HepG2 (cell line): ENCODE data around the gene CFAP210. TPM values are rescaled to one million over a fixed set of nuclear protein-coding genes. Genes with fewer than 3 reads are reported as not detected.

ENCODE experiments used
- AGO2 ChIP-seq: fragments of 200-400 bp; formaldehyde crosslinking; optimal IDR thresholded peaks from 2 replicates; pipeline ENCODE3; 2017; ENCODE audit warnings: mild to moderate bottlenecking, low read depth, low read length, moderate library complexity
- BATF2 ChIP-seq: sonication (generic); formaldehyde crosslinking; IDR thresholded peaks from 2 replicates; pipeline ENCODE4 v1.8.0; 2022; ENCODE audit warnings: mild to moderate bottlenecking, missing genetic modification reagents, moderate library complexity
- ETV5 ChIP-seq: IDR thresholded peaks from 2 replicates; pipeline ENCODE4 v1.6.1; 2018; ENCODE audit warnings: missing biosample characterization, missing genetic modification reagents, inconsistent platforms, borderline replicate concordance
- HOXD1 ChIP-seq: sonication (generic); formaldehyde crosslinking; IDR thresholded peaks from 2 replicates; pipeline ENCODE4 v1.5.0; 2020; ENCODE audit warnings: missing genetic modification reagents
- NR2C2 ChIP-seq: sonication (generic); formaldehyde crosslinking; IDR thresholded peaks from 2 replicates; pipeline ENCODE4 v1.4.0; 2020; ENCODE audit warnings: missing genetic modification reagents, mild to moderate bottlenecking, moderate library complexity, borderline replicate concordance
- ONECUT2 ChIP-seq: sonication (generic); formaldehyde crosslinking; IDR thresholded peaks from 2 replicates; pipeline ENCODE4 v1.4.0; 2020; ENCODE audit warnings: missing genetic modification reagents
- PBX2 ChIP-seq: IDR thresholded peaks from 2 replicates; pipeline ENCODE4 v1.6.1; 2016; ENCODE audit warnings: control low read depth
- RARA ChIP-seq: IDR thresholded peaks from 2 replicates; pipeline ENCODE4 v1.6.1; 2016; ENCODE audit warnings: missing genetic modification reagents, missing compliant biosample characterization
- RARG ChIP-seq: sonication (generic); formaldehyde crosslinking; IDR thresholded peaks from 2 replicates; pipeline ENCODE4 v1.4.0; 2020; ENCODE audit warnings: low read depth, mild to moderate bottlenecking, missing genetic modification reagents
- RBFOX2 ChIP-seq: fragments of 200-400 bp; formaldehyde crosslinking; IDR thresholded peaks from 2 replicates; pipeline ENCODE4 v1.6.1; 2017; ENCODE audit warnings: low read depth, mild to moderate bottlenecking, low read length
- RNF2 ChIP-seq: fragments of 450-650 bp; conservative IDR thresholded peaks from 2 replicates; pipeline ENCODE4 v1.6.1; 2016; ENCODE audit warnings: low read depth
- SAP130 ChIP-seq: IDR thresholded peaks from 2 replicates; pipeline ENCODE4 v1.6.1; 2016; ENCODE audit warnings: low read depth
- SMAD9 ChIP-seq: sonication (generic); formaldehyde crosslinking; IDR thresholded peaks from 2 replicates; pipeline ENCODE4 v1.5.1; 2020; ENCODE audit warnings: mild to moderate bottlenecking, missing genetic modification reagents
- SOX13 ChIP-seq, 3 experiments: fragments of 450-650 bp in 1 of 3; sonication (generic) in 1 of 3; formaldehyde crosslinking in 1 of 3; IDR thresholded peaks in 2 of 3; conservative IDR thresholded peaks in 1 of 3; 2 replicates each; pipeline versions ENCODE4 v1.5.0 to v1.6.1; 2016 to 2020; ENCODE audit warnings: antibody characterized with exemption in 1 of 3, mild to moderate bottlenecking in 1 of 3, missing compliant biosample characterization in 1 of 3, missing genetic modification reagents in 1 of 3, moderate library complexity in 1 of 3
- ZBTB38 ChIP-seq: sonication (generic); formaldehyde crosslinking; IDR thresholded peaks from 2 replicates; pipeline ENCODE4 v1.5.1; 2020; ENCODE audit warnings: mild to moderate bottlenecking, missing genetic modification reagents
- ZBTB44 ChIP-seq: sonication (generic); formaldehyde crosslinking; IDR thresholded peaks from 2 replicates; pipeline ENCODE4 v1.4.0; 2020; ENCODE audit warnings: missing genetic modification reagents
- ZEB1 ChIP-seq: IDR thresholded peaks from 2 replicates; pipeline ENCODE4 v1.6.1; 2012; ENCODE audit warnings: mild to moderate bottlenecking, low read depth, inconsistent platforms; ENCODE audit not compliant: insufficient replicate concordance
- ZNF264 ChIP-seq: sonication (generic); formaldehyde crosslinking; IDR thresholded peaks from 2 replicates; pipeline ENCODE4 v1.4.0; 2020; ENCODE audit warnings: missing genetic modification reagents
- ZNF414 ChIP-seq: sonication (generic); formaldehyde crosslinking; IDR thresholded peaks from 2 replicates; pipeline ENCODE4 v1.5.0; 2020; ENCODE audit warnings: missing genetic modification reagents
- ZNF564 ChIP-seq: sonication (generic); formaldehyde crosslinking; IDR thresholded peaks from 2 replicates; pipeline ENCODE4 v1.8.1; 2023; ENCODE audit warnings: mild to moderate bottlenecking, missing genetic modification reagents
- ZNF839 ChIP-seq: sonication (generic); formaldehyde crosslinking; IDR thresholded peaks from 2 replicates; pipeline ENCODE4 v1.4.0; 2020; ENCODE audit warnings: missing genetic modification reagents, mild to moderate bottlenecking, borderline replicate concordance
- polyA plus RNA-seq, 8 experiments: library from polyadenylated mRNA; depleted of rRNA in 3 of 8; stranded (reverse) in 7 of 8; unstranded in 1 of 8; fragments of >200 nt; fragmentation: Illumina TruSeq in 4 of 8; extraction: Trizol in 4 of 8; gene quantifications; 2 replicates each; pipeline versions ENCODE4 v1.2.1 to v1.2.3, GENCODE V29; 2011 to 2016; ENCODE audit warnings: low read depth in 4 of 8, missing spikeins in 1 of 8, mixed read lengths in 1 of 8; ENCODE audit not compliant: insufficient read depth in 1 of 8
- total RNA-seq, 5 experiments: library from RNA; depleted of rRNA; stranded (reverse); fragments of >200 nt; fragmentation: Illumina TruSeq; extraction: Trizol; gene quantifications; 2 replicates each; pipeline ENCODE4 v1.2.3, GENCODE V29; 2016; ENCODE audit warnings: low read depth in 1 of 5
- TF ChIP-seq, protein P1 (sequence below): fragments of 450-650 bp; IDR thresholded peaks from 2 replicates; pipeline ENCODE4 v1.6.1; 2017; ENCODE audit warnings: mild to moderate bottlenecking

The CFAP210 gene
- total and polyA plus RNA-seq, 2 of the 13 experiments (the other 11 are each of a cell fraction or from before 2014, with no cell fraction given), result 0.18 TPM; not detected in 1

DNA sequence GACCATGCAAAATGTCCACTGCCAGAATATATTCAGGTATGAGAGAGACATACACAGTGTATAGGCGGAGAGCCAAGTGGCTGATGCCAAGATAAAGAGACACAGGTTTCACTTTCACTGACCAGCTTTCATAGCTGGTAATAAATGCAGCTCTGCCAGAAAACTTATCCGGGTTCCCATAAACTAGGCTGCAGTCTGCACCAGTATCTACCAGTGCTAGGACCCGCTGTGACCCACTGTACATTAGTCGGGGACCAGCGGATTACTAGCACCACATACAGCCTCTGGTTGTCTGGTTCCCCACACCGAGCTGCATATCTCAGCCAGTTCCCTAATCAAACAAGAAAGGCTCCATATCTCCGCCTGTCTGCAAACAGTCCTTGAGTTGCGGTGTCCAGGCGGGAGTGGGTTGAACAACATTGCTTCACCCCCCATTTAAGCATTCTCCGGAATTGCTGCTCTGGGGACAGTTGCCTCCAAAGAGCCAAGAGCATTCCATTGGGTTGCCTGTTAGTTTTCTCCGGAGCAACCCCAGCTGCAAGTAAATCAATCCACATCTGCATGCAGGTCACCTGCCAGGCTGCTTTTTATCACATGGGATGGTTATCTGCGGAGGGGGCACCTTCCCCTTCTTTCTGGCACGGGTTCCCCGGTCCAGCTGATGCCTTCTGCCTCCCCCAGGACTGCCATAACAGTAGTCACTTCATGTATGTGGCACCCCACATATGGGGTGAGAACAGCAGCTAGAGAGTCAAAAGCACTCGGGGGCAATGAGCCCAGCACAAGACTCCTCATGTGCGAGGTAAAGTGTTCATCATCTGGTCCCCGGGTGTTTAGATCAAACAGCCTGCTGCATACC is 21.4 kb upstream of the CFAP210 start (continued):
- TF ChIP-seq, protein P1, sequence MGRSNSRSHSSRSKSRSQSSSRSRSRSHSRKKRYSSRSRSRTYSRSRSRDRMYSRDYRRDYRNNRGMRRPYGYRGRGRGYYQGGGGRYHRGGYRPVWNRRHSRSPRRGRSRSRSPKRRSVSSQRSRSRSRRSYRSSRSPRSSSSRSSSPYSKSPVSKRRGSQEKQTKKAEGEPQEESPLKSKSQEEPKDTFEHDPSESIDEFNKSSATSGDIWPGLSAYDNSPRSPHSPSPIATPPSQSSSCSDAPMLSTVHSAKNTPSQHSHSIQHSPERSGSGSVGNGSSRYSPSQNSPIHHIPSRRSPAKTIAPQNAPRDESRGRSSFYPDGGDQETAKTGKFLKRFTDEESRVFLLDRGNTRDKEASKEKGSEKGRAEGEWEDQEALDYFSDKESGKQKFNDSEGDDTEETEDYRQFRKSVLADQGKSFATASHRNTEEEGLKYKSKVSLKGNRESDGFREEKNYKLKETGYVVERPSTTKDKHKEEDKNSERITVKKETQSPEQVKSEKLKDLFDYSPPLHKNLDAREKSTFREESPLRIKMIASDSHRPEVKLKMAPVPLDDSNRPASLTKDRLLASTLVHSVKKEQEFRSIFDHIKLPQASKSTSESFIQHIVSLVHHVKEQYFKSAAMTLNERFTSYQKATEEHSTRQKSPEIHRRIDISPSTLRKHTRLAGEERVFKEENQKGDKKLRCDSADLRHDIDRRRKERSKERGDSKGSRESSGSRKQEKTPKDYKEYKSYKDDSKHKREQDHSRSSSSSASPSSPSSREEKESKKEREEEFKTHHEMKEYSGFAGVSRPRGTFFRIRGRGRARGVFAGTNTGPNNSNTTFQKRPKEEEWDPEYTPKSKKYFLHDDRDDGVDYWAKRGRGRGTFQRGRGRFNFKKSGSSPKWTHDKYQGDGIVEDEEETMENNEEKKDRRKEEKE, result no peak
- TF ChIP-seq SMAD9 (CRISPR knock-in tag) (no peak), SOX13 (IDR thresholded peaks at IDR 0.05) (peak; percentile 39; the same call in 1 of the 2 replicates), SOX13 (CRISPR knock-in tag; conservative IDR thresholded peaks at IDR 0.05 in 1 of 2, IDR thresholded peaks at IDR 0.05 in 1 of 2) (peak; percentile 90; a peak in 3 of 4 replicates), RARG (CRISPR knock-in tag) (no peak), PBX2 (CRISPR knock-in tag) (no peak), AGO2 (no peak), ZBTB38 (CRISPR knock-in tag) (no peak), ZNF564 (no peak; the same call in 1 of the 2 replicates), BATF2 (CRISPR knock-in tag) (no peak), RBFOX2 (no peak), ZEB1 (no peak), HOXD1 (CRISPR knock-in tag) (no peak), SAP130 (CRISPR knock-in tag) (peak; percentile 78), ZNF414 (CRISPR knock-in tag) (peak; percentile 50; the same call in 1 of the 2 replicates), ETV5 (CRISPR knock-in tag) (peak; percentile 75; the same call in 1 of the 2 replicates), NR2C2 (CRISPR knock-in tag) (peak; percentile 49; the same call in 1 of the 2 replicates), ZBTB44 (0 out of 2 replicates have a peak, but pooled peaks have one; percentile 30), RARA (CRISPR knock-in tag) (peak; percentile 61; the same call in 1 of the 2 replicates), ZNF264 (CRISPR knock-in tag) (no peak), ONECUT2 (CRISPR knock-in tag) (no peak), RNF2 (no peak), ZNF839 (CRISPR knock-in tag) (no peak)
